Stomach smooth muscle (tissue), 2 donors: ENCODE results near the gene GCNT3.
A peak's percentile ranks its signal among the peaks of the same experiment; 100 is the strongest.

Experiments used
- H3K27ac ChIP-seq: one replicate; pipeline ENCODE4 v1.7.0; 2013; ENCODE audit warnings: mild to moderate bottlenecking, low read length, inconsistent platforms
- H3K27me3 ChIP-seq, 2 donors: one replicate each; pipeline ENCODE4 v1.7.0; 2013; ENCODE audit warnings: low read length in 2 of 2; ENCODE audit not compliant: insufficient read depth in 2 of 2, control insufficient read depth in 1 of 2
- H3K36me3 ChIP-seq, 2 donors: one replicate each; pipeline ENCODE4 v1.7.0; 2013; ENCODE audit warnings: low read length in 2 of 2; ENCODE audit not compliant: control insufficient read depth in 2 of 2, insufficient read depth in 2 of 2
- H3K4me1 ChIP-seq: one replicate; pipeline ENCODE4 v1.7.0; 2013; ENCODE audit warnings: low read length; ENCODE audit not compliant: control insufficient read depth, insufficient read depth
- H3K4me3 ChIP-seq, 2 donors: one replicate each; pipeline ENCODE4 v1.7.0; 2013; ENCODE audit warnings: low read length in 2 of 2
- H3K9ac ChIP-seq, 2 donors: one replicate each; pipeline ENCODE4 v1.7.0; 2013; ENCODE audit warnings: low read length in 2 of 2, mild to moderate bottlenecking in 1 of 2
- H3K9me3 ChIP-seq, 2 donors: one replicate each; pipeline ENCODE4 v1.7.0; 2013; ENCODE audit warnings: low read length in 2 of 2; ENCODE audit not compliant: control insufficient read depth in 2 of 2
- donor health status: healthy.
- donor health status: Pancreatic carcinoma.

GCNT3 gene

GRCh38 chr15:59654046-59654445 lies 42.5 kb downstream of the GCNT3 start:
- Histone ChIP-seq H3K4me3 (no peak overlapping the region), H3K27ac (no peak overlapping the region), H3K27me3 (no peaks in the 10 kb centered on the region), H3K4me1 (peaks cover 4% of the 10 kb centered on the region), H3K36me3 (peaks cover 11 to 17% of the 10 kb centered on the region in 2 donors), H3K9ac (no peak overlapping the region), H3K9me3 (no peaks in the 10 kb centered on the region)

- Histone ChIP-seq H3K4me3 (peak within 1 kb of the TSS; percentile 84 to 88), H3K4me1 (peaks cover 4% of the 10 kb centered on the region), H3K9ac (peak within 1 kb of the TSS; percentile 84 to 95), H3K27me3 (no peaks in the 10 kb centered on the region), H3K9me3 (no peaks in the 10 kb centered on the region), H3K27ac (peak within 1 kb of the TSS; percentile 37), H3K36me3 (peaks cover 9 to 12% of the 10 kb centered on the region in 2 donors)
Observed at GRCh38 chr15:59656897-59657634, 45.5 kb downstream of the GCNT3 start, which contains the start of gene GTF2A2. GTF2A2 (minus strand) TSS chr15:59657515; CDS start chr15:59652277, 5,238 bp downstream.

- Histone ChIP-seq H3K4me1 (peaks cover 4% of the 10 kb centered on the region), H3K27ac (no peak overlapping the region), H3K9me3 (no peaks in the 10 kb centered on the region), H3K9ac (peak overlapping the region in 1 of 2 donors; percentile 95), H3K36me3 (peaks cover 9% of the 10 kb centered on the region in 2 donors), H3K4me3 (peak overlapping the region; percentile 84 to 88), H3K27me3 (no peaks in the 10 kb centered on the region)
Observed at GRCh38 chr15:59657635-59658125, 46.1 kb downstream of the GCNT3 start.

- H3K36me3 ChIP-seq: peaks cover 0 to 6% of the 10 kb centered on the region in 2 donors
- no peaks in the 10 kb centered on the region for H3K27me3 ChIP-seq
- H3K9me3 ChIP-seq: no peaks in the 10 kb centered on the region
- peaks cover 4% of the 10 kb centered on the region for H3K4me1 ChIP-seq
- H3K4me3 ChIP-seq: no peak overlapping the region
- no peak overlapping the region for H3K27ac ChIP-seq
- no peak overlapping the region for H3K9ac ChIP-seq
Observed at GRCh38 chr15:59659366-59659765, 47.8 kb downstream of the GCNT3 start.

GRCh38 chr15:59662260-59662659 lies 50.7 kb downstream of the GCNT3 start:
- Histone ChIP-seq H3K27me3 (no peaks in the 10 kb centered on the region), H3K27ac (no peak overlapping the region), H3K9me3 (no peaks in the 10 kb centered on the region), H3K36me3 (peaks cover 2 to 10% of the 10 kb centered on the region in 2 donors), H3K4me1 (no peaks in the 10 kb centered on the region), H3K9ac (no peak overlapping the region), H3K4me3 (no peak overlapping the region)

- H3K9me3 ChIP-seq: no peaks in the 10 kb centered on the region
- peaks cover 13 to 26% of the 10 kb centered on the region in 2 donors for H3K36me3 ChIP-seq
- H3K9ac ChIP-seq: no peak overlapping the region
- no peak overlapping the region for H3K27ac ChIP-seq
- no peaks in the 10 kb centered on the region for H3K4me1 ChIP-seq
- H3K4me3 ChIP-seq: no peak overlapping the region
- H3K27me3 ChIP-seq: no peaks in the 10 kb centered on the region
Observed at GRCh38 chr15:59668556-59668955, 57.0 kb downstream of the GCNT3 start.
